SU-DHL-6 (cell line): ENCODE data around the gene PARD6A.

ENCODE experiments used
- H2AFZ ChIP-seq: fragments of 200-600 bp; sonication (generic); 2 replicates; pipeline ENCODE4 v1.6.1; 2014; ENCODE audit warnings: low read depth, mild to moderate bottlenecking, moderate library complexity, mixed read lengths, antibody characterized with exemption, low read length; ENCODE audit not compliant: severe bottlenecking
- H3F3A ChIP-seq: fragments of 200-600 bp; shearing (Covaris generic); 2 replicates; pipeline ENCODE4 v1.6.0; 2016; ENCODE audit warnings: antibody characterized with exemption, mild to moderate bottlenecking; ENCODE audit not compliant: insufficient read depth
- H3K27ac ChIP-seq: fragments of 200-600 bp; sonication (generic); 2 replicates; pipeline ENCODE4 v1.5.1; 2016; ENCODE audit warnings: low read depth, mild to moderate bottlenecking, low read length, moderate library complexity, mixed read lengths
- H3K27me3 ChIP-seq: fragments of 200-600 bp; sonication (generic), shearing (Covaris generic); 2 replicates; pipeline ENCODE4 v1.6.0; 2014; ENCODE audit warnings: mild to moderate bottlenecking, low read length
- H3K36me3 ChIP-seq: fragments of 200-600 bp; sonication (generic); 2 replicates; pipeline ENCODE4 v1.6.1; 2014; ENCODE audit warnings: mild to moderate bottlenecking, low read length, mixed read lengths
- H3K4me2 ChIP-seq: fragments of 300-600, 200-600 bp; shearing (Covaris generic), sonication (generic); 2 replicates; pipeline ENCODE4 v1.6.0; 2014; ENCODE audit warnings: low read length, low read depth, mild to moderate bottlenecking; ENCODE audit not compliant: poor library complexity, severe bottlenecking
- H3K4me3 ChIP-seq: fragments of 200-600 bp; sonication (generic); 2 replicates; pipeline ENCODE4 v1.5.1; 2014; ENCODE audit warnings: antibody characterized with exemption, low read length, mild to moderate bottlenecking, mixed read lengths; ENCODE audit not compliant: insufficient read depth, poor library complexity, severe bottlenecking
- H3K79me2 ChIP-seq: fragments of 200-600 bp; sonication (generic); 2 replicates; pipeline ENCODE4 v1.6.1; 2014; ENCODE audit warnings: mild to moderate bottlenecking, low read length, moderate library complexity; ENCODE audit not compliant: insufficient read depth
- H3K9ac ChIP-seq: fragments of 200-600 bp; sonication (generic); 2 replicates; pipeline ENCODE4 v1.7.0; 2014; ENCODE audit warnings: mild to moderate bottlenecking, low read length
- H3K9me2 ChIP-seq: fragments of 200-600 bp; sonication (generic); replicated peaks from 2 replicates; pipeline ENCODE4 v1.6.1; 2014; ENCODE audit warnings: low read length; ENCODE audit not compliant: insufficient read depth
- H3K9me3 ChIP-seq: fragments of 200-600 bp; sonication (generic); 2 replicates; pipeline ENCODE4 v1.6.1; 2014; ENCODE audit warnings: low read length, mixed read lengths; ENCODE audit not compliant: insufficient read depth
- H4K20me1 ChIP-seq: fragments of 200-600 bp; sonication (generic); 2 replicates; pipeline ENCODE4 v1.6.1; 2014; ENCODE audit warnings: low read depth, mild to moderate bottlenecking, antibody characterized with exemption, low read length, moderate library complexity, mixed read lengths
- CTCF ChIP-seq: fragments of 200-600 bp; sonication (generic); IDR thresholded peaks from one replicate; pipeline ENCODE4 v1.5.1; 2017; ENCODE audit warnings: antibody characterized with exemption, mild to moderate bottlenecking, low read length, moderate library complexity; ENCODE audit not compliant: insufficient read depth, poor library complexity, severe bottlenecking
- EZH2phosphoT487 ChIP-seq: fragments of 200-600 bp; sonication (generic), shearing (Covaris generic); conservative IDR thresholded peaks from 2 replicates; pipeline ENCODE4 v1.6.1; 2018; ENCODE audit warnings: mild to moderate bottlenecking, antibody characterized with exemption, low read length, moderate library complexity, mixed read lengths

The PARD6A gene

GRCh38 chr16:67666559-67667452 lies 6.0 kb downstream of the PARD6A start, which contains the start of the genes C16orf86 and ENKD1:
Gene C16orf86, plus strand, starts transcription at chr16:67666814. Its CDS starts 157 bp downstream, at chr16:67666971.
Gene ENKD1, minus strand, starts transcription at chr16:67666750. Its CDS starts 308 bp downstream, at chr16:67666442.
- Histone ChIP-seq H3K4me2 (peak within 1 kb of the TSS; percentile 66), H3K79me2 (no peaks in the 10 kb centered on the region), H3K9me2 (no peaks in the 10 kb centered on the region), H3K36me3 (no peaks in the 10 kb centered on the region), H3K9ac (peak within 1 kb of the TSS; percentile 52), H3K9me3 (no peaks in the 10 kb centered on the region), H3K27ac (no peak within 1 kb of the TSS), H2AFZ (peak within 1 kb of the TSS; percentile 86), H4K20me1 (no peaks in the 10 kb centered on the region), H3K4me3 (peak within 1 kb of the TSS; percentile 60), H3F3A (peaks cover 3% of the 10 kb centered on the region; the same call in 1 of the 2 replicates), H3K27me3 (no peaks in the 10 kb centered on the region)
- TF ChIP-seq CTCF (no peak), EZH2phosphoT487 (no peak)

- H3K36me3 ChIP-seq: no peaks in the 10 kb centered on the region
- H3K4me3 ChIP-seq: no peak overlapping the region
- no peak overlapping the region for H3K9ac ChIP-seq
- no peak overlapping the region for H3K27ac ChIP-seq
- H3K9me3 ChIP-seq: no peaks in the 10 kb centered on the region
- peaks cover 3% of the 10 kb centered on the region; the same call in 1 of the 2 replicates for H3F3A ChIP-seq
- H3K9me2 ChIP-seq: no peaks in the 10 kb centered on the region
- H3K4me2 ChIP-seq: peak overlapping the region; percentile 4
- no peaks in the 10 kb centered on the region for H3K27me3 ChIP-seq
- no peaks in the 10 kb centered on the region for H3K79me2 ChIP-seq
- TF ChIP-seq EZH2phosphoT487: no peak
- no peak for TF ChIP-seq CTCF
- no peak overlapping the region for H2AFZ ChIP-seq
- no peaks in the 10 kb centered on the region for H4K20me1 ChIP-seq
Measured at GRCh38 chr16:67667453-67667816, 6.7 kb downstream of the PARD6A start.

- H3K9me2 ChIP-seq: no peaks in the 10 kb centered on the region
- H3K4me2 ChIP-seq: peak overlapping the region; percentile 4
- H3F3A ChIP-seq: peaks cover 3% of the 10 kb centered on the region; the same call in 1 of the 2 replicates
- H3K9ac ChIP-seq: no peak overlapping the region
- H2AFZ ChIP-seq: no peak overlapping the region
- H3K27ac ChIP-seq: no peak overlapping the region; the same call in 1 of the 2 replicates
- H3K36me3 ChIP-seq: no peaks in the 10 kb centered on the region
- TF ChIP-seq EZH2phosphoT487 (no peak), CTCF (peak; percentile 61)
- no peaks in the 10 kb centered on the region for H4K20me1 ChIP-seq
- H3K9me3 ChIP-seq: no peaks in the 10 kb centered on the region
- H3K27me3 ChIP-seq: no peaks in the 10 kb centered on the region
- no peaks in the 10 kb centered on the region for H3K79me2 ChIP-seq
- H3K4me3 ChIP-seq: no peak overlapping the region
Measured at GRCh38 chr16:67667817-67668494, 7.2 kb downstream of the PARD6A start.
